Activated naive CD4-positive, alpha-beta T cell treated with anti-CD3 and anti-CD28 coated beads, Interleukin-2, amount 50 U/mL, for 24 hours (primary cell): Measurements from ENCODE around the gene AZU1.
"Not testable (repeated sequence)": the region's sequence is repeated elsewhere in the genome, so short reads cannot be mapped to it uniquely, and the experiment has no call there.

Experiments used
- H3K27ac Mint-ChIP-seq: one replicate; pipeline ENCODE4 v1.8.0; 2021; ENCODE audit warnings: mild to moderate bottlenecking, mixed read lengths
- H3K27me3 Mint-ChIP-seq: one replicate; pipeline ENCODE4 v1.8.0; 2021; ENCODE audit warnings: mixed read lengths
- H3K36me3 Mint-ChIP-seq: one replicate; pipeline ENCODE4 v1.8.0; 2021; ENCODE audit warnings: mixed read lengths
- H3K4me1 Mint-ChIP-seq: one replicate; pipeline ENCODE4 v1.8.0; 2021; ENCODE audit warnings: mixed read lengths
- H3K4me3 Mint-ChIP-seq: one replicate; pipeline ENCODE4 v1.8.0; 2021; ENCODE audit warnings: mild to moderate bottlenecking, mixed read lengths
- H3K9me3 Mint-ChIP-seq: one replicate; pipeline ENCODE4 v1.8.0; 2021; ENCODE audit warnings: mixed read lengths

AZU1 gene

DNA sequence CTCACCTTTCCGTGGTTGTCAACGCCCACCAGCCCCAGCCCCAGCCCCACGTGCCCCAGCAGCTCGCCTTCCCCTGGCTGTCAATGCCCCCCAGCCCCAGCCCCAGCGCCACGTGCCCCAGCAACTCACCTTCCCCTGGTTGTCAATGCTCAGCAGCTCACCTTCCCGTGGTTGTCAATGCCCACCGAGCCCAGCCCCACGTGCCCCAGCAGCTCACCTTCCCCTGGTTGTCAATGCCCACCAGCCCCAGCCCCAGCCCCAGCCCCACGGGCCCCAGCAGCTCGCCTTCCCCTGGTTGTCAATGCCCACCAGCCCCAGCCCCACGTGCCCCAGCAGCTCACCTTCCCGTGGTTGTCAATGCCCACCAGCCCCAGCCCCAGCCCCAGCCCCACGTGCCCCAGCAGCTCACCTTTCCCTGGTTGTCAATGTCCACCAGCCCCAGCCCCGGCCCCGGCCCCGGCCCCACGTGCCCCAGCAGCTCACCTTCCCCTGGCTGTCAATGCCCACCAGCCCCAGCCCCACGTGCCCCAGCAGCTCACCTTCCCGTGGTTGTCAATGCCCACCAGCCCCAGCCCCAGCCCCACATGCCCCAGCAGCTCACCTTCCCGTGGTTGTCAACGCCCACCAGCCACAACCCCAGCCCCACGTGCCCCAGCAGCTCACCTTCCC is 50.5 kb downstream of the AZU1 start:
- H3K27ac Mint-ChIP-seq, H3K27me3 Mint-ChIP-seq, H3K4me1 Mint-ChIP-seq, H3K9me3 Mint-ChIP-seq, H3K4me3 Mint-ChIP-seq, H3K36me3 Mint-ChIP-seq: not testable (repeated sequence)

DNA sequence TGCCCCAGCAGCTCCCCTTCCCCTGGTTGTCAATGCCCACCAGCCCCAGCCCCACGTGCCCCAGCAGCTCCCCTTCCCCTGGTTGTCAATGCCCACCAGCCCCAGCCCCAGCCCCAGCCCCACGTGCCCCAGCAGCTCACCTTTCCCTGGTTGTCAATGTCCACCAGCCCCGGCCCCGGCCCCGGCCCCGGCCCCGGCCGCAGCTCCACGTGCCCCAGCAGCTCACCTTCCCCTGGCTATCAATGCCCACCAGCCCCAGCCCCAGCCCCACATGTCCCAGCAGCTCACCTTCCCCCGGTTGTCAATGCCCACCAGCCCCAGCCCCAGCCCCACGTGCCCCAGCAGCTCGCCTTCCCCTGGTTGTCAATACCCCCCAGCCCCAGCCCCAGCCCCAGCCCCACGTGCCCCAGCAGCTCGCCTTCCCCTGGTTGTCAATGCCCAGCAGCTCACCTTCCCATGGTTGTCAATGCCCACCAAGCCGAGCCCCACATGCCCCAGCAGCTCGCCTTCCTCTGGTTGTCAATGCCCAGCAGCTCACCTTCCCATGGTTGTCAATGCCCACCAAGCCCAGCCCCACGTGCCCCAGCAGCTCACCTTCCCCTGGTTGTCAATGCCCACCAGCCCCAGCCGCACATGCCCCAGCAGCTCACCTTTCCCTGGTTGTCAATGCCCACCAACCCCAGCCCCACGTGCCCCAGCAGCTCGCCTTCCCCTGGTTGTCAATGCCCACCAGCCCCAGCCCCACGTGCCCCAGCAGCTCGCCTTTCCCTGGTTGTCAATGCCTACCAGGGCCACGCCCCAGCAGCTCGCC is 51.3 kb downstream of the AZU1 start:
- not testable (repeated sequence) for H3K27ac Mint-ChIP-seq, H3K9me3 Mint-ChIP-seq, H3K27me3 Mint-ChIP-seq, H3K36me3 Mint-ChIP-seq, H3K4me1 Mint-ChIP-seq, H3K4me3 Mint-ChIP-seq

DNA sequence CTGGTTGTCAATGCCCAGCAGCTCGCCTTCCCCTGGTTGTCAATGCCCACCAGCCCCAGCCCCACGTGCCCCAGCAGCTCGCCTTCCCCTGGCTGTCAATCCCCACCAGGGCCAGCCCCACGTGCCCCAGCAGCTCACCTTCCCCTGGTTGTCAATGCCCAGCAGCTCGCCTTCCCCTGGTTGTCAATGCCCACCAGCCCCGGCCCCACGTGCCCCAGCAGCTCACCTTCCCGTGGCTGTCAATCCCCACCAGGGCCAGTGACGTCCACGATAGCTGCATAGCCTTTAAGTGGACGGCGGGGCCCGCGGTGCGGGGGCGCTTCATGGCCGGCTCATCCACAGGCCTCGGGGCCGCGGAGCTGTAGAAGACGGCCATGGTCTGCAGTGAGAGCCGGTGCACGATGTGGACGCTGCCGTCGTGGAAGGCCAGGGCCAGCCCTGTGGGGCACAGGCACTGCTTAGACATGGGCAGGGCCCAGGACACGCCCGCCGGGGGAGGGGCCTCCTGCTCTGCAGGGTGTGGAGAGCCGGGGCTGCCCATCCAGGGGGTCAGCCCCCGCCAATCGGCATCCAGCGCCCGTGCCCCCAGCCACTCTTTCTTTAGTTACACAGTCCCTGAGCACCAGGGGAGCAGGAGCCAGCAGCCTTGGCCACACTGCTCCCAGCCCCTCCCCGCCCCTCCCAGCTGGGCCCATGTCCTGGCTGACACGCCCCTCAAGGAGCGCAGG is 52.2 kb downstream of the AZU1 start:
- Mint-ChIP-seq H3K27me3 (no peaks in the 10 kb centered on the region), H3K27ac (no peak overlapping the region), H3K4me3 (no peak overlapping the region)

More for the DNA sequence above, 52.2 kb downstream of the AZU1 start:
- H3K4me1 Mint-ChIP-seq = no peaks in the 10 kb centered on the region
- no peaks in the 10 kb centered on the region for H3K9me3 Mint-ChIP-seq
- H3K36me3 Mint-ChIP-seq = no peaks in the 10 kb centered on the region
